Measurements from ENCODE around the gene AFAP1L2.

Gene AFAP1L2

DNA sequence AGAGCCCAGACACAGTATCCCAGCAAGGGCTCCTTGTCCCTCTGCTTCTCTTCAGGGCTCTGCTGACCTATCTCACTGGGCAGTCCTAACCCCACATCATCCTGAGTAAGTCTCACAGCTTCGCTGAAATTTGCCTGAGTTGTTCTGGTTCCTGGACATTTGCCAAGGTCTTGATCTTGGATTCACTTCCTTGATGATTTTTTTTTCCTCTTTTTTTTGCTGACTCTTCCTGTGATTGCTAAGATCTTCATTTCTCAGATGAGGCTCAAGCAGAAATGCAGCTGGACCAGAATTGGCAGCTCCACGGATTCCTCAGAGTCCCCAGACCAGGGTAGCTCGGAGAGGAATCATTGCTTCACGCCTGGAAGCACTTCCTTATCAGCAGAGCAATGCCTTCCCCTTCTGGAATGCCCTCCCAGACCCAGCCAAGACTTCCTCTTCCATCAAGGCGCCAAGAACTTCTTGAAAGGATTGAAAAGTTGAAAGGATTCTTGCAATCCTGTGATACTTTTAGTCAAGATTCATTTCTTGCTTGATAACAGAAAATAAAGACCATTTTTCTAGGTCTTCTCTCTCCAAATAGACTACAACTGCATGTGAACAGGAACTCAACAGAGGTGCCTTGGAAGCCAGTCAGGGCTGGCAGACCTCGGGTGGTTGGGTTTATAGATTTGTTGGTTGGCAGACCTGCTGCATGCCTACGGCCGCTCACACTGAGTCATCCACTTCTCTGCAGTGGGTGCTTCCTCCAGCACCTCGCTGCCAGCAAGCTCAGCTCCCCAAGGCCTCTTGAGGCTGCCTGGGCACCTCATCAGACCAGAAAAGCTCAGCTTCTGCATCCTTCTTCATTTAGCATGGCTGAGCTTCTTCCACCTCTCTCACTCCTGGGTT lies 8.8 kb upstream of the AFAP1L2 start:
- peak; percentile 97 for DNase-seq (ENCODE audit: low spot score)

DNA sequence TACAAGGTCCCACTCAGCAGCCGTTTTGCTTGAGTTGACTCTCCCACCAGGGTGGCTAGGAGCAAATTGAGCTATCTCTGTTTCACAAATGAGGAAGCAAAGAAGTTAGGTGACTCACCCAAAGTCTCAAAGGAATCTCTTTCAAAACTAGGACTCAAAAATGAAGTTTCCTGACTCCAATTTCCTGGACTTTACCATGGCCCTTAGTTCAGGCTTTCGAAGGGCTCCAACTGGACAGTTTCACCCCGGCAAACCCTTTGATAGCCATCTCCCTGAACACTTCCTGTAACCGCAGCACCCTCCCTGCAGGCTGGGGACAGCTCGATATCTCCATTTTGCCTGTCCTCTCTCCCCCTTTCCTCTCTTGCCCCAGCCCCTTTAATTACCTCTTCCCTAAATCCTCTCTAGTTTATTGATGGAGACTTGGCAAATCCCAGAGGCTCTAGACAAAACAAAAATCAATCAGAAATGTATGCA lies 4.7 kb upstream of the AFAP1L2 start:
- DNase-seq (ENCODE audit: low spot score), result peak; percentile 65

DNA sequence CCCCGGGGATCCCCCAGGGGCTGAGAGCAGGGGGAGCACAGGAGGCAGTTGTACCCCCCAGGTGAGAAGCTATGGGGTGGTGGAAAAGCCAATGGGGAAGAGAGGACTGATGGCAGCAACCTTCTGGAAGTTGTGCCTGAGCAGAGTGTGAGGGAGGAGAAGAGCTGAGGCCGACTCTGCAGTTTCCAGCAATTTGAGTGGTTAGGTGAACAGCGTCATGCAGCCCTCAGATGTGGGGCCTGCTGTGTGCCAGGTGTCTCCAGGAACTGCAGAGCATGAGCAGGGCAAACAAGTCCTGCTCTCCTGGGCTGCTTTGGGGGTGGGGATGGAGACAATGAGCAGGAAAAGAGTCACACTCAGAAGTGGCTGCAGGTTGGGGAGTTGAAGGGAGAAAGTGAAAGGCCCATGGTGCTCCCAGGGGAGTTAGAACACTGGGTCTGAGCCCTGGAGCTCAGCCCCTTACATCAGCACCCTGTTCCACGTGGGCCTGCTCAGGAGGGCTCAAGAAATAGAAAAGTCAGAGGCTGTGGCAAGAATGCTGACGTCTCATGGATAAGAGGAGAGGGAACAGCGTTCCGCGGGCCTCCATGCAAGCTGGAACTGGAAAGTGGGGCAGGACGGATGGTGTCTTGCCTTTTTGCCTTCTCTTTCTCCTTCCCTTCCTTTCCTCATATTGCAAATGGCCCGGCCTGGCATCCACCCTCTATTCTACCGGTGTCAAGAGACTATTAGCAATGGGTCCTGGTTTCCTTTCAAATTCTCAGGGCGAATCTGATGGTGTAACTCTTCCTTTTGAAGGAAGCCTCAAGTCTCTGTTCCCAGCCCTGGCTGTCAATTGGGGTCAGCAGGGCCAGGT lies 4.0 kb upstream of the AFAP1L2 start:
- peak; percentile 42 for DNase-seq (ENCODE audit: low spot score)

DNA sequence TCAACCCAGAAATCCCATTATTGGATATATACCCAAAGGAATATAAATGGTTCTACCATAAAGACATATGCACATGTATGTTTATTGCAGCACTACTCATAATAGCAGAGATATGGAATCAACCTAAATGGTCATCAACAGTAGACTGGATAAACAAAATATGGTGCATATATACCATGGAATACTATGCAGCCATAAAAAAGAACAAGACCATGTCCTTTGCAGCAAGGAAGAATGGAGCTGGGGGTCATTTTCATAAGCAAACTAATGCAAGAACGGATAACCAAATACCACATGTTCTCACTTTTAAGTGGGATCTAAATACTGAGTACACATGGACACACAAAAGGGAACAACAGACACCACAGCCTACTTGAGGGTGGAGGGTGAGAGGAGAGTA lies 2.2 kb upstream of the AFAP1L2 start:
- DNase-seq (ENCODE audit: low spot score), result no peak

DNA sequence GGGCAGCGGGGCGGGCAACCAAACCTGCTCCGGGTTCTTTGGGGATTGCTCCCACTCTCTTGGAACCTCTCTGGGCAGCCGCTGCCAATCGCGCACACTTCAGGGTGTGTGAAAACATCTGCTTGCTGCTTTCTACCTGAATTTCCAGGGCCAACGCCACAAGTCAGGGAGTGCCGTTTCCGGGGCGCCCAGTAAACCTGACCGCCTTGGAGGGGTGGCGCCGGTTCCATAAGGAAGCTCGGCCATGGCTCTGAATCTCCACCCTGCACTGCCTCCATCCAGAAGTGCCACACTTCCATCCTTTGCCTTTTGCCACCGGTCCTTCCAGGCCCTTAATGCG lies 679 bp upstream of the AFAP1L2 start:
- DNase-seq (ENCODE audit: low spot score), result peak; percentile 22

DNA sequence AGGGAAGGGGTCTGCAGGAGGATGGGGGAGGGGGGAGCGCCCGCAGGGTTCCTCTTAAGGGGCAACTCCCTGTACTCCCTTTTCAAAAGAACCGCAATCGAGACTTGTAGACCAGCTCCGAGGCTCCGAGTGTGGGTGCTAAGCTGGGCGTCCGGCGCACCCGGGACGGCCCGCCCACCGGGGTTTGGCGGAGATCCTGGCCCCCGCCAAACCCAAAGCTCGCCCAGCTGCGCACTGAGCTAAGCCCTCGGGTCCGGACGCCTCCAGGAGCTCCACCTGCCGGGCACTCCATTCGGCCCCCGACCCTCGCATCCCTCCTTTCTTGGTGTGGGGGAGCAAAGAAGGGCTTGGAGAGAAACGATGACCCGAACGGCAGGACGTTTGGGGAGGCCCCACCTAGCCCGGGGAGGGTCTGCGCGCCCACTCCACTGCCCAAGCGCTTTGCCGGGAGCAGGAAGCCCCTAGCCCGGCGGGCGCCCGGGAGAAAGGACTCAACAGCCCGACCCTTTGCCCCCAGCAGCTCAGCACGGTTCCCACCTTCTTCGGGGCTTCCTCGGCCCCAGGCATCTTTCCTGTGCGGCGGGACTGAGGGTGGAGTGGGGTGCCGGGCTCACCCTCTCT lies 651 bp downstream of the AFAP1L2 start:
- DNase-seq (ENCODE audit: low spot score), result peak; percentile 51

DNA sequence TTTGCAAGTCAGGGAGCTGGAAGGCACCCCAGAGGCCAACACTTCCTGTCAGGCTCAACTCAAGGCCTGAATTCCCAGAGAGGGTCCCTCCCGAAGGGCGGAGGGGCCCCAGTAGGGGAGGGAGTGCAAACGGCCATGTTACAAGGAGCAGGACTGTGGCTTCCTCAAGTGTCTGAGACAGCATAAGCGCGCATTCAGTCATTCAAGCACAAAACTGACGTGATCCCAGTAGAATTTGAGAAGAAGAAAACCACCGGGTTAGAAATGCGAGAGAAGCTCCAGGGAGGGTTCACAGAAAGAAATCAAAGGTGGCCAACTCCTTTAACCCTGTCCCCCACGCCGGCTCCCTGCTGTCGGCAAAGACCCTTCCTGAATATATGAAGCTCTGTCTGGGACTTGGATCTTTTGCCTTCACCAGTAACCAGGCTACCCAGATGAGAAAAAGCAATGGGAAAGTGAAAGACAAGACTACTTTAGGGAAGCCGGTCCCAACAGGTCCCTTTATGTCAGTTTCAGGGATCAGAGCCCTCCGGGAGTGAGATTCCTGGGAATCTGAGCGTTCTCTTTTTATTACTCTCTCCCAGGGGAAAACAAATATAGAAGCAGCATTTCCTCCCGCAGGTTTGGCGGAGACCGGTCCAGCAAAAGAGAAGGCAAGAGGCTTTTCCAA lies 1.3 kb downstream of the AFAP1L2 start:
- peak; percentile 54 for DNase-seq (ENCODE audit: low spot score)

DNA sequence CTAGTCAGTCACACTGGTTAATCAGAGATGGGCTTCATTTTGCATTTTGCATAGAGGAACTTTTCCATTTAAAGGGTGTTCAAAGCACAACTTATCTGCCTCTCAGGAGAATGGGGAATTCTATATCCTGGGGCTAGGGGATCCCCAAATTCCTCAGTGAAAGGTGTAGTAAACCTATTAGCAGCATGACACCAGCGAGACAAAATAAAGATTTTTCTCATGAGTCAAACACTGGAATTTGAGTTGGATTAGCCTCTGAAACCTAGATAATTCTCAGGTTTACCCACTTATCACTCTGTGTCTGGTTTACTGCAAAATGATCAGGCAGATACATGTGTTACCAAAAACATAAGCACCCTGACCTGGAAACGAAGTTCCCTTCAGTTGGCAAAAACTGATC lies 2.1 kb downstream of the AFAP1L2 start:
- no peak for DNase-seq (ENCODE audit: low spot score)

DNA sequence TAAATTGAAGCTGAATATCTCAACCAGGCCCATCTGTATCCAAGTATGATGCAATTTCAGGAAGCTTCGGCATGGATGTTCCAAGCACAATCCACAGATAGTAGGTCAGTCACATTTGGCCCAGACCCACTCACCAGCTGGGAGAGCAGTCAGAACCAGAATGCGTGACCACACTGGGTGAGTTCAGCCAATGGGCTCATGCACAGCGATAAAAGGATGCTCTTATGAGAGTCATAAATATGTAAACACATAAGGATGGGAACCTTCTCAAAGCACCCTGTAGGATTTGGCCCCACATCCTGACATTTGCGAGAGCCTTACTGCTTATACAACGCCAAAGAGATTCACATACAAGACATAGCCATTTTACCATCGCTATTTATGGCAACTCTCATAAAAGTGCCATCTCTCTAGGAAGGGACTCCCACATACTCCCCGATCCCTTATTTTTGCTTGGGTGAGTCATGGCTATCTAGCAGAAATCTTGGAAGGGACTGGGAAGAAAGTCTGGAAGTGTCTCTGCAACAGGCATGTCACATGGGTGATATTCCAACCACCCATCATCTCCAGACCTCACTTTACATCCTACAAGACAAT lies 3.0 kb downstream of the AFAP1L2 start:
- peak; percentile 73 for DNase-seq (ENCODE audit: low spot score)

DNA sequence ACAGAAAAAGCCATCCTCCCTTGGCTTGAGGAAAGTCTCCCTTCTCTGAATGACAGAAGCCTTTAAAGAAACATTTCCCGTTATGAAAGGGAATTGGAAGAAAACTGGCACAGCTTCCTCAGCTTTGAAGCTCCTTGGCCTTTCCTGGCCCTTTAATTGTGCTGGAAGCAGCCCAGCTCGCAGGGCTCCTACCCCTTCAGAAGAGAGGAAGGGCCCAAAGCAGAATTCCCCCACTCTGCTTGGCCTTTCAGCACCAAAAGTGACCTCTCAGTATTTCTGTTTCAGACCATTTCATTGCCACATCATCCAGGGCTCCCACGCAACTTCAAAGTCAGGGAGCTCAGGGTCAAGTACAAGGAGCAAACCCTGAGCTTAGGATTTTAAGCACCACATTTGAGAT lies 4.2 kb downstream of the AFAP1L2 start:
- DNase-seq (ENCODE audit: low spot score), result no peak

DNA sequence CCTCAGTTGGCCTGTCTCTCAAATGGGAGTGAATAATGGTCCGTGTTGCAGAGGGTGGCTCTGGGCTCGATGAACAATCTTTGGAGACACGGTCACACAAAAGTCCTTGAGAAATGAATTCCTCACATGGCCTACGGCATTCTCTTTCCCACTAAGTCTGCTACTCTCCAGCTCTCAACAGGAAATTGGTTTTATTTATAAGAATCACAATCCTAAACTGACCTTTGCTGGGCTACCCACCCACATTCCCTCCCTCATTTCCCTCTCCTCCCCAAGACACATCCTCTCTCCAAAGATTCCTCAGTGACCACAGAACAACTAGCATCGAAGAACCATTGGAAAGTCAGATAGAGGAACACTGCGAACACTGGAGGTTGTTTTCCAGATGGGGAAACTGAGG lies 4.7 kb downstream of the AFAP1L2 start:
- DNase-seq (ENCODE audit: low spot score), result no peak

DNA sequence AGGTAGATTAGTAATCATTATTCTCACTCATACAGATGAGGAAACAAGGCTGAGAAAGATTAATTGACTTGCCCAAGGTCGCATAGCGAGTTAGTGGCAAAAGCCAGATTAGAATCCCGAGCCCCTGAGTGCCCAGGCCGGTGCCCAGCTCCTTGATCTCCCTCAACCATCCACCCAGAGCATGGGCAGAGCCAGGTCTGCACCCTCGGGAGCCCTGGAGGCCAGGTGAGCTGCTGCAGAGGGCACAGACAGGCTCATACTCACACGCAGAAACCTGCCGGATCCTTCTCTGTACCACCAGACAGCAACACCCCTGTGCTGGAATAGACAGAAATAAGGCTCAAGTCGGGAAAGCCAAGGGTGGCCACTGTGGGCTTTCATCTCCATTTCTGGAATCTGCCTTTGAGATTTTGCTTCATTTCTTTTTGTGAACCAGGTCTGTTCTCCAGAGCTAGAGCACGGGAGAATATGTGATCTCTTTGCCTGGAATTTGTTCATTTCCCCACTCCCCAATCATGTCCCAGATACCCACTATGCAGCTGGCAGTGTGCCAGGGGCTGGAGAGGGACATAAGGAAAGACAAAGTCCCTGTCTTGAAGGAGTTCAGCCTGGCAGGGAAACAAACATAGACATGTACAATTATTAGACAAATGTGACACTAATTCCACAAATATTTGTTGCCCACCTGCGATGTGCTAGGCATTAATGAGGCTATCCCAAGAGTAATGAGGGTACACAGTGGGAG lies 5.5 kb downstream of the AFAP1L2 start:
- DNase-seq (ENCODE audit: low spot score), result no peak

DNA sequence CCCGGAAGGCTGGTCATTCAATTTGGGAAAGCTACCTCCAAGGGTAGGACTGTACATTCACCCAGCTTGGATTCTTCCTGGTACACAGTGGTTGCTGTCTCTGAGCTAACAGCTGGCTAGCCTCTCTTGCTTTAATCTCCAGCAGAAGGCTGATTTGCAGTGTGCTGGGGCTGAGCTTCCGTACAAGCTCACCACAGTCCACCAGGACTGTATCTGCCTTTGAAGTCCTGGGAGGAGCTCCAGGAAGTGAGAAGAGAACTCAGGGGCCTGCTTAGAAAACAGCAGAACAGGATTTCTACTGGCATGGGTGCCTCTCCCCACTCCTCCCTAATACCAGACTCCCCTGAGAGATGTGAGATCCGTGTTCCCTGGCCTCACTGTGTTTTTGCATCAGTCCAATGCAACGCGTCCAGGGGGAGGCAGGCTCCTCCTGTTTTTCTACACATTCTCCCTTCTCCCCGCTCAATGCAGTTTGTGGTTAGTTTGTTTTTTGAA lies 6.6 kb downstream of the AFAP1L2 start:
- peak; percentile 29 for DNase-seq (ENCODE audit: low spot score)

DNA sequence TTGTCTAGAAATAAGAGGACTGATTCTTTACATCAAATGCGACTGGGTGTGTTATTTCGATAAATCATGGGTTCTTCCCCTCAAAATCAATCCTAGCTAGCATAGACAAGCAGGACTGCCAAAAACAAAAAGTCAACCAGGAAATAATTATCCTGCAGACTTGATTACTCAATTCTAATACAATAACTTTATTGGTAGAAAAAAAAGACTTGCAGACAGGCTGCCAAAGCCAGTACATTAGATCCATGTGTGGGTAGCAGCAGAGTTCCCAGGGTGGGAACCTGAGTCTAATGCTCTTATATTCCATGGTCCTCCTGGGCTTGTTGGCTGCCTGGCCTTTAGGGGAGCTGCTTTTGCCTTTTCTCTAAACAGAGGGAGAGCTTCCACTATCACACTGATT lies 7.8 kb downstream of the AFAP1L2 start:
- no peak for DNase-seq (ENCODE audit: low spot score)

DNA sequence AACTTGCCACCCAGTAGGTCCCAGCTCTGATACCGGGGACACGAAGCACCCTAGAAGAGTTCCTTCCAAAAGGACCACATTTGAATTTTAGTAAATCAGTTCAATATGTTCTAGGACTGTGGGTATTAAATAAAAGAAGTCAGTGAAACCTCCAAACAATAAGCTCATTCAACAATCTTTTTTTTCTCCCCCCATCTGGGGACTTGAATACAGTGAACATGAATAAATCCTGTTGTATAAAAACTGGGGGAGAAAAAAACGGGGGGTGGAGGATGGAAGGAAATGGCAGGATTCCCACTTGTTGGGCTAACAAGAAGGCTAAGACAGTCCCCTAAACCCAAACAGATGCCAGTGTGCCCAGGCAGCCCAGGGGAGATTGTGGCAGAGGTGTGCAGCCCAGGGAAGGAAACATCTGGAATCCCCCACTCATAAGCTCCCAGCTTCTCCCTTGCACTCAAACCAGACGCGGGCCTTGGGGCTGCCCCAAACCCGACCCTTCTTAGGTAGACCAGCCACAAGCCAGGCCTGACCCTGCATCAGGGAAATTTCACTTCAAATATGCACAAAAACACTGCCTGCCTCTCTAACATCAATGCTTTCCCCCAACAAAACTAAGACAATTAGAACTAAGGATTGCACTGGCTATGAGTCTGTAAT lies 8.8 kb downstream of the AFAP1L2 start:
- DNase-seq (ENCODE audit: low spot score), result no peak

DNA sequence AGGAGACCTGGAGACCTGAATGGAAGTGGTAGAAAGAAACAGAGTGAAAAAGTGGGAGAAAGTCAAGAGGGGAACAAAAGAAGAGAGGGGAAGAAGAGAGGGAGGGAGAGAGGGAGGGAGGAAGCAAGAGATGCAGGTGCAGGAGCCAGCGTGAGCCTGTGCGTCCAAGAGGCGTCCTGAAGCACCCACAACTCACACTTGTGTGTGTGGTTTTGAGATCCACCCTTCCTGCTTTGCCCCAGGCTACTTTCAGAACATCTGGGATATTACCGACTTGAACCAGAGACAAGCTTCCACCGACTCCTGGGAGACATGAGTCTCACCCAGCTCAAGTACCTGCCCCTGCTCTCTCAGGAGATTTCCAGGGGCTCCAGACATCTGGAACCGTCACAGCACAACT lies 9.8 kb downstream of the AFAP1L2 start:
- no peak for DNase-seq (ENCODE audit: low spot score)

DNA sequence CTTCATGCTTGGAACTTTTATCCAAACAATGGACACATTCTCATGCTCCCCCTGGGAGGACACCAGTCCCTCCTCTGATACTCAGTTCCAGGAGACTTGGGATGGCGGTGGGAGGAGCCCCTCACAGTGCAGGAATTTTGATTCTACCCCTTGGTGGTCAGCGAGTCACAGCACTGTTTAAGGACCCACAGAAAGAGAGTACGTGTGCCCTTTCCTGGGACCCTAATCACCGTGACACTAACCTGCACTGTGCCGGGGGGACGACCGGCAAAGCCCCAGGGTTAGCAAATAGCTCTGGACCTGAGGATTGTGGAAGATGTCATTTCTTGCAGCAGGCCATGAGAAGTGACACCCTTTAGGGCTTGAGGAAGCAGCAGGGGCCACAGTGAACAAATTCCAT lies 10.4 kb downstream of the AFAP1L2 start:
- DNase-seq (ENCODE audit: low spot score), result no peak

DNA sequence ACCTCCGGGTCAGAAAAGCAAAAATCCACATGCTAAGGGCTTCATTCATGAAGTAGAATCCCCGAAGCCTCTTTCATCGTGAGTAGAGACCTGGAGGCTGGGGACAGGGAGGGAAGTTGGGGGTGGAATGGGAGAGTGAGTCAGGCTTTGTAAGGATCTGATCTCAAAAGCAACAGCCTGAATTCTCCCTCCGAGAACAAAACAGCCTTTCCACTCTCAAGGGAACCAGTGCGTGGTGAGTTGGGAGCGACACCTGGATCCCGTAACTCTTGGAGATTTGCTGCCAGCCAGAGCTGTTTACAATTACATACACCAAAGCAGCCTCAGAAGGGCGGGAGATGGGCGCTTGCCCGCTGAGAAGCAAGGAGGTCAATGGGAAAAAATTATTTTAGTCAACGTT lies 10.8 kb downstream of the AFAP1L2 start:
- peak; percentile 61 for DNase-seq (ENCODE audit: low spot score)

DNA sequence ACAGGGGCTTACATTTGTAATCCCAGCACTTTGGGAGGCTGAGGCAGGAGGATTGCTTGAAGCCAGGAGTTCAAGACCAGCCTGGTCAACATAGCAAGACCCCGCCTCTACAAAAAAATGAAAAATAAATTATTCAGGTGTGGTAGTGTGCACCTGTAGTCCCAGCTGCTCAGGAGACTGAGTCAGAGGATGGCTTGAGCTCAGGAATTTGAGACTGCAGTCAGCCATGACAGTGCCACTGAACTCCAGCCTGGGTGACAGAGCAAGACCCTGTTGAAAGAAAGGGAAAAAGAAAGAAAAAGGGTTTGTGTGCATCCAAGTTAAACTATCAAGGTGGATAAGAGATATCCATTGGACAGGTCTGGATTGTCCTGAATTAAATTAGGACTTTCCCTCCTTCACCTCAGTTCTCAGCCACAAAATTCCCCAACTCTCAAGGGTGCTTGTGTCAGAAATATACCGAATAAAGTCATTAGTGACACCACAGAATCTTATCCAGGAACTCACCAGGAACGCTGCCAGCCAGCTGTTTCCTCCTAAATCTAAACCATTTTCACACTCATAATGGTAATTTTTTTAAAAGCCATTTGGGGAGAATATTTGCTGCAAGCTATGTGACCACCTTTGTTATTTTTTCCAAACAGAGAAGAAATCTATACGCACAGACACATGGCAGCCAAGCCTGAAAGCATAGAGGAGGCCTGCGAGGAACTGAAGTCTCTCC lies 12.0 kb downstream of the AFAP1L2 start:
- DNase-seq (ENCODE audit: low spot score), result peak; percentile 80

DNA sequence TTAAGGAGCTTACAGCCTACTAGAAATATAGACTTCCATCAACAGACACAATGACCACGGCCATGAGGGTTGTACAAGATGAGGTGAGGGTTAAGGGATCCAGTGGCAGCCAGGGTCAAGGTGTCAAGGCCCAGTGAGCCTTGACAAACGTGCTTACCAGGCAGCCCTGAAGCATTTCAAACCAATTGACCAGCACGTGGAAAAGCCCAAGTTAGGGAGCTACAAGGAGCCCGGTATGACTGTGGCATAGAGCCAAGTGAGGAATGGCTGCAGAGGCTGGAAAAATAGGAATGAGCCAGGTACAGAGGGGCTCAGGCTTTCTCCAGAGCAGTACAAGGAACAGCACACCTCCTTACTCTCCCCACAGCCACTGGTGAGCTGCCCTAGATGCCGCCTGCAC lies 12.7 kb downstream of the AFAP1L2 start:
- peak; percentile 74 for DNase-seq (ENCODE audit: low spot score)

Data from kidney tubule cell (primary cell).